HEK293 (cell line): ENCODE results near the gene DRC7.

Experiments used
- AEBP2 ChIP-seq: fragments of 450-650 bp; formaldehyde crosslinking; IDR thresholded peaks from 2 replicates; pipeline ENCODE4 v1.5.1; 2016; ENCODE audit warnings: missing biosample characterization, missing genetic modification characterization, borderline replicate concordance
- BCL6B ChIP-seq: fragments of 450-650 bp; formaldehyde crosslinking; IDR thresholded peaks from 2 replicates; pipeline ENCODE4 v1.5.1; 2017; ENCODE audit warnings: missing biosample characterization, missing genetic modification characterization
- FEZF1 ChIP-seq: fragments of 450-650 bp; formaldehyde crosslinking; IDR thresholded peaks from 2 replicates; pipeline ENCODE4 v1.5.1; 2016; ENCODE audit warnings: missing biosample characterization, missing genetic modification characterization
- GLI4 ChIP-seq: fragments of 450-650 bp; formaldehyde crosslinking; IDR thresholded peaks from 2 replicates; pipeline ENCODE4 v1.5.1; 2016; ENCODE audit warnings: missing biosample characterization, missing genetic modification characterization
- GLIS1 ChIP-seq: fragments of 450-650 bp; formaldehyde crosslinking; IDR thresholded peaks from 2 replicates; pipeline ENCODE4 v1.5.1; 2016; ENCODE audit warnings: missing biosample characterization, missing genetic modification characterization
- KLF1 ChIP-seq: fragments of 450-650 bp; formaldehyde crosslinking; IDR thresholded peaks from 2 replicates; pipeline ENCODE4 v1.5.1; 2016; ENCODE audit warnings: missing biosample characterization, missing genetic modification characterization
- KLF16 ChIP-seq: fragments of 450-650 bp; formaldehyde crosslinking; IDR thresholded peaks from 2 replicates; pipeline ENCODE4 v1.5.1; 2017; ENCODE audit warnings: missing biosample characterization, missing genetic modification characterization
- KLF8 ChIP-seq: fragments of 450-650 bp; formaldehyde crosslinking; IDR thresholded peaks from 2 replicates; pipeline ENCODE4 v1.5.1; 2016; ENCODE audit warnings: missing biosample characterization, missing genetic modification characterization
- MYNN ChIP-seq: fragments of 450-650 bp; formaldehyde crosslinking; IDR thresholded peaks from 2 replicates; pipeline ENCODE4 v1.5.1; 2016; ENCODE audit warnings: missing biosample characterization, missing genetic modification characterization, borderline replicate concordance
- OVOL3 ChIP-seq: fragments of 450-650 bp; formaldehyde crosslinking; IDR thresholded peaks from 2 replicates; pipeline ENCODE4 v1.5.1; 2016; ENCODE audit warnings: missing biosample characterization, missing genetic modification characterization
- PRDM1 ChIP-seq: fragments of 450-650 bp; formaldehyde crosslinking; IDR thresholded peaks from 2 replicates; pipeline ENCODE4; 2016; ENCODE audit warnings: missing biosample characterization, missing genetic modification characterization
- PRDM2 ChIP-seq: fragments of 450-650 bp; formaldehyde crosslinking; IDR thresholded peaks from 2 replicates; pipeline ENCODE4 v1.5.1; 2016; ENCODE audit warnings: missing biosample characterization, missing genetic modification characterization, borderline replicate concordance
- SP7 ChIP-seq: fragments of 450-650 bp; formaldehyde crosslinking; IDR thresholded peaks from 2 replicates; pipeline ENCODE4 v1.5.1; 2016; ENCODE audit warnings: missing biosample characterization, missing genetic modification characterization
- ZBTB10 ChIP-seq: fragments of 450-650 bp; formaldehyde crosslinking; IDR thresholded peaks from 2 replicates; pipeline ENCODE4 v1.5.1; 2016; ENCODE audit warnings: missing biosample characterization, missing genetic modification characterization
- ZBTB21 ChIP-seq: fragments of 450-650 bp; formaldehyde crosslinking; IDR thresholded peaks from 2 replicates; pipeline ENCODE4 v1.5.1; 2017; ENCODE audit warnings: missing biosample characterization, missing genetic modification characterization
- ZBTB26 ChIP-seq: fragments of 450-650 bp; formaldehyde crosslinking; optimal IDR thresholded peaks from 2 replicates; pipeline ENCODE3; 2016; ENCODE audit warnings: missing biosample characterization, mild to moderate bottlenecking, missing genetic modification characterization
- ZFP41 ChIP-seq: fragments of 450-650 bp; formaldehyde crosslinking; IDR thresholded peaks from 2 replicates; pipeline ENCODE4 v1.5.1; 2016; ENCODE audit warnings: missing biosample characterization, missing genetic modification characterization, borderline replicate concordance
- ZNF132 ChIP-seq: fragments of 450-650 bp; formaldehyde crosslinking; IDR thresholded peaks from 2 replicates; pipeline ENCODE4 v1.5.1; 2017; ENCODE audit warnings: missing biosample characterization, missing genetic modification characterization, borderline replicate concordance
- ZNF138 ChIP-seq: fragments of 450-650 bp; formaldehyde crosslinking; IDR thresholded peaks from 2 replicates; pipeline ENCODE4 v1.5.1; 2016; ENCODE audit warnings: missing biosample characterization, missing genetic modification characterization, borderline replicate concordance
- ZNF140 ChIP-seq: fragments of 450-650 bp; formaldehyde crosslinking; IDR thresholded peaks from 2 replicates; pipeline ENCODE4 v1.5.1; 2016; ENCODE audit warnings: missing biosample characterization, missing genetic modification characterization
- ZNF48 ChIP-seq: fragments of 450-650 bp; formaldehyde crosslinking; IDR thresholded peaks from 2 replicates; pipeline ENCODE4 v1.5.1; 2016; ENCODE audit warnings: missing biosample characterization, missing genetic modification characterization
- ZNF544 ChIP-seq: fragments of 450-650 bp; formaldehyde crosslinking; IDR thresholded peaks from 2 replicates; pipeline ENCODE4 v1.5.0; 2017; ENCODE audit warnings: missing biosample characterization, missing genetic modification characterization
- ZNF645 ChIP-seq: fragments of 450-650 bp; formaldehyde crosslinking; IDR thresholded peaks from 2 replicates; pipeline ENCODE4; 2016; ENCODE audit warnings: missing biosample characterization, missing genetic modification characterization
- ZNF660 ChIP-seq: fragments of 450-650 bp; IDR thresholded peaks from 2 replicates; pipeline ENCODE4 v1.5.1; 2018; ENCODE audit warnings: missing biosample characterization, mild to moderate bottlenecking, missing genetic modification characterization
- ZNF670 ChIP-seq: fragments of 450-650 bp; formaldehyde crosslinking; IDR thresholded peaks from 2 replicates; pipeline ENCODE4 v1.5.1; 2016; ENCODE audit warnings: missing biosample characterization, missing genetic modification characterization, low read depth
- ZNF677 ChIP-seq: fragments of 450-650 bp; IDR thresholded peaks from 2 replicates; pipeline ENCODE4 v1.5.0; 2018; ENCODE audit warnings: missing biosample characterization, mild to moderate bottlenecking, missing genetic modification characterization, moderate library complexity
- ZNF747 ChIP-seq: fragments of 450-650 bp; formaldehyde crosslinking; IDR thresholded peaks from 2 replicates; pipeline ENCODE4 v1.5.1; 2016; ENCODE audit warnings: missing biosample characterization, missing genetic modification characterization
- ZSCAN16 ChIP-seq: fragments of 450-650 bp; formaldehyde crosslinking; IDR thresholded peaks from 2 replicates; pipeline ENCODE4 v1.5.1; 2016; ENCODE audit warnings: missing biosample characterization, missing genetic modification characterization

Gene DRC7

GRCh38 chr16:57757326-57757786 is 62.8 kb downstream of the DRC7 start (continued):
- TF ChIP-seq ZNF660 (tag by site-specific recombination) (0 out of 2 replicates have a peak, but pooled peaks have one; percentile 22), KLF16 (peak; percentile 83), ZNF140 (tag by site-specific recombination) (no peak), ZSCAN16 (tag by site-specific recombination) (no peak), ZNF48 (tag by site-specific recombination) (no peak), ZNF645 (tag by site-specific recombination) (no peak), KLF8 (peak; percentile 61; the same call in 1 of the 2 replicates), ZNF132 (tag by site-specific recombination) (no peak), ZNF544 (no peak), SP7 (tag by site-specific recombination) (no peak), ZNF677 (tag by site-specific recombination) (no peak), ZNF670 (tag by site-specific recombination) (no peak), BCL6B (no peak), ZBTB21 (no peak), MYNN (tag by site-specific recombination) (no peak), ZBTB10 (no peak), KLF1 (tag by site-specific recombination) (peak; percentile 59; the same call in 1 of the 2 replicates), GLI4 (tag by site-specific recombination) (no peak), OVOL3 (tag by site-specific recombination) (no peak), GLIS1 (tag by site-specific recombination) (peak; percentile 34; the same call in 1 of the 2 replicates), PRDM1 (no peak), AEBP2 (tag by site-specific recombination) (no peak), ZNF747 (tag by site-specific recombination) (no peak), ZFP41 (tag by site-specific recombination) (no peak), ZBTB26 (tag by site-specific recombination) (no peak), FEZF1 (tag by site-specific recombination) (no peak), ZNF138 (tag by site-specific recombination) (no peak), PRDM2 (tag by site-specific recombination) (no peak)
